Smooth muscle cell of the brain vasculature (primary cell): ENCODE data around the gene RCN2.

ENCODE experiments used
- DNase-seq: peaks from one replicate; pipeline ENCODE4 v3.0.0-alpha.2; 2012; ENCODE audit warnings: low read depth, low spot score

Gene RCN2

DNA sequence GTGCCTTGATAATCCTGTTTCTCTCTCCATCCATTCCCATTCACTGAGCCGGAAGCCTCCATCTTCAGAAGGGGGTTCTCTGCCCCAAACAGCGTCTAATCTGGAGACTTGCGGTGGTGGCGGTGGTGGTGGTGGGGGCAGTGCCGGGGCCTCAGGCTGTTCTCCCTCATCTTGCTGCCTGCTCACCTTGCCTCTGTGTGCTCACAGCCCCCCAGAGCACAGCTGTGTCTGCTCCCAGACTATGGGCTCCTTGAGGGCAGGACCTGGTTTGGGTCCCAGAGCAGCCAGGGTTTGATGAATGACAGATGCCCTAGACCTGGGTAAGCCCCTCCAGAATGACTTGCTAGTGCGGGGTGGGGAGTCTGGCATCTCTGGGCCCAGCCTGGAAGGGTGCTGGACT lies 62.9 kb downstream of the RCN2 start:
- no peak for DNase-seq

DNA sequence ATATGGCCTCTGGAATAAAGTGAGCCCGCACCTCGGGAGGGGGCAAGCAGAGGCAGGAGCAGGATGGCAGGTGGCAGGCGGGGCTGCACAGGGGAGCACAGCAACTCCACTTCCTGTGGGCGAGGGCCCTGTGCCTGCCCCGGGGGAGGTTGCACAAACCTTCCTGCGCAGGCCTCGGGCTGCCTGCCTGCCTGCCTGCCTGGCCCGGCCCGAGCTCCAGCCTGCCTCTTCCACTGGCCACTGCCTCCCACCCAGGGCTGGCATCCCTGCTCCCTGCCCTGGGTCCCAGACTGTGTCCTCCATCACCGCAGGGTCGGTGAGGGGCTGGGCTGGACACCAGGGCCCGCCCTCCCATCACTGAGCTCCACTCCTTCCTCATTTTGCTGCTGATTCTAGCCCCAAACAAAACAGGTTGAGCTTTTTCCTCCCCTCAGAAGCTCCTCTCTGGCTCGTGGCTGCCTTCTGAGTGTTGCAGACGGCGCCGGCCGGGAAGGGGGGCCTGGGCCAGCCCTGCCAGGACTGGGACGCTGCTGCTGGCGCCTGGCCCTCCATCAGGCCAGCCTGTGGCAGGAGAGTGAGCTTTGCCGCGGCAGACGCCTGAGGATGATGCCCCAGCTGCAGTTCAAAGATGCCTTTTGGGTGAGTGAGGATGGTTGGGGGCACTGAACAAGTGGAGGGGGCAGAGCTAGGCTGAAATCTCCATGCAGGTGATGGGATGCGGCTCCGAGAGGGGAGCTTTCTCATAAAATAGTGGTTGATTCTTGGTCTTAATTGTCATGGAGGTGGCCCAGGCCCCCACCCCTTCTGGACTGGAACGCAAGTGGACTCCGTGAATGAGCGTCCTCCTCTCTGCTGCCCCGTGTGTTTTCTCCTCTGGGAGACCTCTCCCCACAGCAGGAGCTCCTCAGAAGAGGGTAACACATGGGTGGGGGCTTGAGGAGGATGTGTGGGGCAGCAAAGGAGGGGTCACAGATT lies 63.7 kb downstream of the RCN2 start, which contains the start of gene PSTPIP1:
Gene PSTPIP1, plus strand, starts transcription at position 156 of the 975 bp plus-strand sequence. Its CDS starts 448 bp downstream, at position 604.
- DNase-seq = no peak

DNA sequence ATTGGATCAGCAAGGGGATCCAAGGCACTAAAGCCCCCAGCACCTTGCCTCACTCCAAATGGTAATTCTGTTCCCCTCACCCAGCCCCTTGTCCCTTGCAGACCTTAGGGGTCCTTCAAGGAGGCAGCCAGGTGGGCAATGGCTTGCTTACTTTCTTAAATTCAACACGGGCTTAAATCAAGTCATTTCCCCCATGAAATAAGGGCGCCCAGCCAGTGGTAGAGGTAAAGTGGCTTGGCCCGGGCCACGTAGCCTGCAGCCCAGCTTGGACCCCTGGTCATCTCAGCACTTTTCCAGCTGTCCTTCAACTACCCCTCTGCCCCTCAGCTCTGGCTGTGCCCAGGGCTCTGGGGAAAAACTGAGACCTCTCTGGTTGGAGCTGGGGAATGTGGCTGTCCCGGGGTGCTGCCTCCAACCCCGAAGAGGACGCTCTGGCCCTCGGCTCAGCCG lies 64.6 kb downstream of the RCN2 start:
- no peak for DNase-seq

DNA sequence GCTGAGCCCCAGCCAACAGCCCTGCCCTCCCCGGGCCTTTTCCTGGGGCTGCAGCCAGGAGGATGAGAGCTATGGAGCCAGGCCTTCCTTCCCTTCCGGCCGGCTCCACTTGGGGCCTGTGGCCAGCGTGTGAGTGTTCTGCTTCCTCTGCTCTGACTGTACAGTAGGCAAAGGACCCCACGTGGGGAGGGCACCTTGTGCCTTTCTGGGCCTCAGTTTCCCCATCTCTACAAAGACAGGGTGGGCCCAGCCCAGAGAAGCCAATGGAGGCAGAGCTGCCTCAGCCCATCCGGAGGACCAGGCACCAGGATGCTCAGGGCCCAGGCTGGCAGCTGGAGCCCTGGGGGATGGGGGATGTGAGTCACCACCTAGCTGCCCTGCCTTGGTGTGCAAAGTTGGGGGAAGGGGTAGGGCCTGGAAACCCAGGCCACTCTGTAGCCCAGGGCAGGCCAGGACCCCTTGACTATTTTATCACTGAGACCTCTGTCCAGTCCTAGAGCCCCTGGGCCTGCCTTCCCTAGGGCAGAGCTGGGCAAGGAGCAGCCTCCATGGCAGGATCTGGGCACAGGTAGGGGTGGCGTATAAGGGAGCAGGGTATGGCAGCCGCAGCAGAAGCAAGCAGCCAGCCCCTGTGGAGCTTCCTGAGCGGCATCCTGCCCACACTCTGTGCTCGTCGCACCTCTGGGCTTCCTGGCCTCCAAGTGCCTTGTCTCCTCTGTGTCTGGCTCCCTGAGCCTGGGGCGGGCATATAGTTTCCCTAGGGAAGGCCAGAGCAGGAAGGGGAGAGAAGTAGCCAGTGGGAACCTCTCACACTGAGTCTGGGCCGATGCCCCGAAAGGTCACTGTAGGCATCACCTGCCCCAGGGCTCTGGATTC lies 65.2 kb downstream of the RCN2 start:
- DNase-seq = no peak

DNA sequence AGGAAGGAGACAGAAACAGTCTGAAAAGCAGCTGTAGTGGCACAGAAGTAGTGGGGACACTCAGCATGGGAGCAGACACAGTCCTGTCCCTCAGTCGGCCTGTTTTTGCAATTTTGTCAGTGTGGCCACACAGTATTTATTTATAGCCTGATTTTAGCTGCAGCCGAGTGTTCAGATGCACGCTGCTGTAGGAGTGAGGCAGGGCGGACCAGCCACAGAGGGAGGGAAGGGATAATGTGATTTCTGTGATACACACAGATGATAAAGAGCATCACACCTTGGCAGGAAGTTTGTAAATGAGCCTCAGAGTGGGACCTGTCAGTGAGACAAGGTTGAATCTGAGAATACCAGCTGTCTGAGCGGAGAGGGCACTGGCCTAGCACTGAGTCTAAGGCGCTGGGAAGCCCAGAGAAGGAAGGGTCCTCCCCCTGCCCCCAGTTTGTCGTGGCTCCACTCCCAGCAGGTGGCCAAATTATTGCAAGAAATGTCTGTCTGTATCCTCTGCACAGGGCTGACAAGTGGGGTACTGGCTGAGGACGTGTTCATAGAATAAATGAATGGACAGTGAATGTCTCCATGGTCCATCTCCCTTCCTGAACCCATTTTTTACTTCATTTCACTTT lies 67.2 kb downstream of the RCN2 start:
- DNase-seq = no peak

DNA sequence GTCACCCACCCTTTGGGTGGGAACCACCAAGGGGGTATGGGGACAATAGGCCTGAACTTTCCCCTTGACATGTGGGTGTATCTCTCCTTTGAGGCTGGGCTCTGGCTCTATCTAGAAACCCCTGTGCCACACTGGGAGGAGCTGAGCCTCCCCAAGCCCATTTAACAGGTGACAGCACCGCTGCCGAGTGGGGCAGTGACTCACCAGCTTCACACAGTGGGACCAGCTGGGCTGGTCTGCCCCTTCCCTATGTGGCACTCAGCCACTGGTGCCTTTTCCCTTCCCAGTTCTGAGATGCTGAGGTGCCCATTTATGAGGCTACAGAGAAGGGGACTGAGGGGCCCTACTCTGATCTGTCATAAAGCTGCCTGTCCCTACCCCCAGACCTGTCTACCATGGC lies 68.4 kb downstream of the RCN2 start:
- DNase-seq = no peak

DNA sequence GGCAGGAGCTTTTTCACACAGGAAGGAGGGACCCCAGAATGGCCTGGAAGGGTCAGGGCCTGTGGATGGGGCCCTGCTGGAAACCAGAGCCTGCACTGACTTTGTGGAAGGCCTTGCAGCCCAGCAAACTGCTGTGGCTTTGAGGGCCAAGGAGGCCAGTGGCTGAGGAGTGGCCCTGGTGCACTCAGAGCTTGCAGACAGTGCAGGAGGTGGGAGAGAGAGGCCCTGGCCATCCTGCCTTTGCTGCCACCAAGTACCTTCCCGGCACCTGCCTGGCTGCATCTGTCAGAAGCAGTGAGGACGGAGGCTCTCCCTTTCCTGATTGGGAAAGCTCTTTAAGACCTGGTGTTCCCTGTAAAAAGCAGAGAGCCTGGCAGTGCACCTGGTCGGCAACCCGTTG lies 69.8 kb downstream of the RCN2 start:
- no peak for DNase-seq

DNA sequence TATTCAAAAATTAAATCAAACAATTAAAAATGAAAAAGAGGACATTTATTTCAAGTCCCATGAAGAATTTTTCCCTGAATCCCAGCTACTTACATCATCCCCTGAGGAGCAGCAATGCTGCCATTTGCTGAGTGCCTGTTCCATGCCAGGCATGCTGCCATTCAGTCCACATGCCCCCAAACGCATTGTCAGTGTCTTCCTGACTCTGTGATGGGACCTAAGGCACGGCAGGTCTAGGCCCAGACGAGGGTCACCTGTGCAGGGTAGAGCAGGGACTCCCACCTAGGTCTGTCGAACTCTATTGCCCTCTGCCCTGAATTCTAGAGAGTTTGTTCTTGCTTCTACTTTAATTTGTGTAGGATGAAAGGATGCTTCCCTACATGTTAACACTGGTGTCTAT lies 70.4 kb downstream of the RCN2 start:
- DNase-seq = no peak

DNA sequence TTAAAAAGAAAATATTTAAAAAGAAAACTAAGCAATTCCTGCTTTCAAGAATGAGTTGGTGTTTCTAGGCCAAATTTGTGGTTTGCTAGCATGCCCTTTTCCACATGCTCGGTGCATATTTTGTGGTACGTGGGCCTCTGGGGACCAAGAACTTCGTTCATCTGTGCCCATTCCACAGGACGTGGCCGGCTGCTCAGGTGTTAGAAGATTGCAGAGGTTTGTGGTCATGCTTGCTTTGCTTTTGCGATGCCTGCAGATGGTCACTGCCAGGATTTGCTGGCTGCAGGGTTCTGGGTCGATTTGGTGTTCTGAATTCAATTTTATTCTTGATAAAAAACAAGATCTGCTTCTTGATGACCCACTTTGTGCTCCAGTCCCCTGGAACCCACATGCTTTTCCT lies 70.9 kb downstream of the RCN2 start:
- no peak for DNase-seq

DNA sequence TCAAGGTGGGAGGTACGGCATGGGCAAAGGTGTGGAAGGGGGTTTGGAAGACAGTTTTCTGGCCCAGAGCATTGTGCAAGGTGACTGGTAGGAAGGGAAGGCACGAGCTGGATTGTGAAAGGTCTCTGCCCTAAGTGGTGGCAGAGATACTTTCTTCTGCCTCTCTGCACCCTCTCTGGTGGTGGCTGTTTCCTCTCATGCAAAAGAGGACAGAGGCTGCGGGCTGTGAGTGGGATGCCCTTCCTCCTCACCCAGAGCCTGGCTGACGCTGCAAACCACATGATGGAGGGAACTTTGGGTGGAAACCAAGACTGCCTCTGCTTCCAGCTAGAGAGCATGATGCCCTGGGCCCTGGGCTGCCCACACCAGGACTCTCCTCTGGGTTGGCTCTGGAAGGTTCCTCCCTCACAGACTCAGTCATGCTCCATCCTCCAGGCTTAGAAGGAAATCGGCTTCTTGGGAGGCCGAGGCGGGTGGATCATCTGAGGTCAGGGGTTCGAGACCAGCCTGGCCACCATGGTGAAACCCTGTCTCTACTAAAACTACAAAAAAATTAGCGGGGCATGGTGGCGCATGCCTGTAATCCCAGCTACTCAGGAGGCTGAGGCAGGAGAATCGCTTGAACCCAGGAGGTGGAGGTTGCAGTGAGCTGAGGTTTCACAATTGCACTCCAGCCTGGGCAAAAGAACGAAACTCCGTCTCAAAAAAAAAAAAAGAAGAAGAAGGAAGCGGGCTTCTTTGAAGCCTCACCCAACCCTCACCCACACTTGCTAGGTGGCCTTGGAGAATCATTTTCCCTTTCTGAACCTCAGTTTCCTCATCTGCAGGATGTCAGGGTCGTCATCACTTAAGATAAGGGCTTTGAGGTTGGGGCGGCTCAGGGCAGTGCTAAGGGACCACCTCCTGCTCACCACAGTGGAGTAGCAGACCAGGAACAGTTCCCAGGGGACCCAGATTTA lies 71.7 kb downstream of the RCN2 start:
- DNase-seq = no peak
